Transverse colon (tissue), 1 donor: ENCODE measurements around the gene TMEM98.
A peak's percentile ranks its signal among the peaks of the same experiment; 100 is the strongest.

Experiments
- EP300 ChIP-seq: sonication (generic); formaldehyde crosslinking; IDR thresholded peaks from one replicate; pipeline ENCODE4 v1.6.1; 2017; ENCODE audit warnings: antibody characterized with exemption, low read depth
- POLR2A ChIP-seq: fragments of 450-650 bp; IDR thresholded peaks from one replicate; pipeline ENCODE4 v1.6.1; 2016; ENCODE audit warnings: antibody characterized with exemption, mild to moderate bottlenecking, moderate library complexity

DNA sequence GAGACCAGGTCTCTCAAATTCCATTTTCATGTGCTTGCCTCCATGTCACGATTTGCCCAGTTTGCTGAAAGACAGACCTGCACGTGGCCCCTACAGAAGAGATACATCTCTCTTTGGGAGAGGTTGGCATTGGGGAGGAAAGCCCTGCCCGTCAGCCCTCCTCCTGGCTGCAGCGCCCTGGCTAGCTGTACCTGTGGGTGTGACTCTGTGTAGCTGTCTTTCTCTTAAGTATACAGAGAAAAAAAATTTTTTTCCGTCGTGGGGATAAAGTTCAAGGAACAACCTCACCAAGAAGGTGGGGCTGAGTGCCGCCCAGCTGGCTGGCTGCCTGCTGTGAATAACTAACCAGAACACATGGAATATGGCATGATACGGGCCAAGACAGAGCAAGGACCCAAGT lies 26.5 kb downstream of the TMEM98 start:
- no peak for TF ChIP-seq EP300
- TF ChIP-seq POLR2A, result peak; percentile 28
